HL-60 (cell line): ENCODE measurements around the gene ZNF343.

Experiments used
- GABPA ChIP-seq: IDR thresholded peaks from 2 replicates; pipeline ENCODE4 v1.6.1; 2012; ENCODE audit warnings: low read depth
- POLR2AphosphoS5 ChIP-seq: IDR thresholded peaks from 2 replicates; pipeline ENCODE4 v1.6.1; 2012; ENCODE audit warnings: low read depth
- SPI1 ChIP-seq: IDR thresholded peaks from 2 replicates; pipeline ENCODE4 v1.6.1; 2012; ENCODE audit warnings: low read depth, mild to moderate bottlenecking, borderline replicate concordance
- TF ChIP-seq, protein P1 (sequence below): IDR thresholded peaks from one replicate; pipeline ENCODE4 v1.5.1; 2011; ENCODE audit warnings: low read length, control low read depth, inconsistent platforms; ENCODE audit not compliant: insufficient read depth
- TF ChIP-seq, protein P2 (sequence below): IDR thresholded peaks from 2 replicates; pipeline ENCODE4 v1.6.1; 2012; ENCODE audit warnings: low read depth; ENCODE audit not compliant: insufficient replicate concordance

DNA sequence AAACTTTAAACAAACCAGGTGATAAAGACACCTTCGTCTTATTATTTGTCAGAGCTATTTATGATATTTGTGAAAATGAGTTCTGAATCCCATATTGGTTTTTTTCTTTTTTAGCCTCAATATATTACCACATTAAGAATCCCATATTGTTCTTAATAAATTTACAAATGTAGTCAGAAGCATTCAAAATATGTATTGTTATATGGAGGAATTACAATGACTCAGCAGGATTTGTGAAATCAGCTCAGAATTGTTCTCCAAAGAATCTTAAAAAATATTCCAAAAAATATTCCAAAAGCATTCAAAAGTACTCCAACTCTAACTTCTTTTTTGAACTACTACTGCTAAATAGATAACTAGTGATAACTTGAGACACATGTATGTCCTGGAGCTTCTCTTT is 6.5 kb upstream of the ZNF343 start:
- TF ChIP-seq POLR2AphosphoS5 (no peak), SPI1 (no peak), GABPA (no peak)
- TF ChIP-seq, protein P1, sequence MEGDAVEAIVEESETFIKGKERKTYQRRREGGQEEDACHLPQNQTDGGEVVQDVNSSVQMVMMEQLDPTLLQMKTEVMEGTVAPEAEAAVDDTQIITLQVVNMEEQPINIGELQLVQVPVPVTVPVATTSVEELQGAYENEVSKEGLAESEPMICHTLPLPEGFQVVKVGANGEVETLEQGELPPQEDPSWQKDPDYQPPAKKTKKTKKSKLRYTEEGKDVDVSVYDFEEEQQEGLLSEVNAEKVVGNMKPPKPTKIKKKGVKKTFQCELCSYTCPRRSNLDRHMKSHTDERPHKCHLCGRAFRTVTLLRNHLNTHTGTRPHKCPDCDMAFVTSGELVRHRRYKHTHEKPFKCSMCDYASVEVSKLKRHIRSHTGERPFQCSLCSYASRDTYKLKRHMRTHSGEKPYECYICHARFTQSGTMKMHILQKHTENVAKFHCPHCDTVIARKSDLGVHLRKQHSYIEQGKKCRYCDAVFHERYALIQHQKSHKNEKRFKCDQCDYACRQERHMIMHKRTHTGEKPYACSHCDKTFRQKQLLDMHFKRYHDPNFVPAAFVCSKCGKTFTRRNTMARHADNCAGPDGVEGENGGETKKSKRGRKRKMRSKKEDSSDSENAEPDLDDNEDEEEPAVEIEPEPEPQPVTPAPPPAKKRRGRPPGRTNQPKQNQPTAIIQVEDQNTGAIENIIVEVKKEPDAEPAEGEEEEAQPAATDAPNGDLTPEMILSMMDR, result no peak
- TF ChIP-seq, protein P2, sequence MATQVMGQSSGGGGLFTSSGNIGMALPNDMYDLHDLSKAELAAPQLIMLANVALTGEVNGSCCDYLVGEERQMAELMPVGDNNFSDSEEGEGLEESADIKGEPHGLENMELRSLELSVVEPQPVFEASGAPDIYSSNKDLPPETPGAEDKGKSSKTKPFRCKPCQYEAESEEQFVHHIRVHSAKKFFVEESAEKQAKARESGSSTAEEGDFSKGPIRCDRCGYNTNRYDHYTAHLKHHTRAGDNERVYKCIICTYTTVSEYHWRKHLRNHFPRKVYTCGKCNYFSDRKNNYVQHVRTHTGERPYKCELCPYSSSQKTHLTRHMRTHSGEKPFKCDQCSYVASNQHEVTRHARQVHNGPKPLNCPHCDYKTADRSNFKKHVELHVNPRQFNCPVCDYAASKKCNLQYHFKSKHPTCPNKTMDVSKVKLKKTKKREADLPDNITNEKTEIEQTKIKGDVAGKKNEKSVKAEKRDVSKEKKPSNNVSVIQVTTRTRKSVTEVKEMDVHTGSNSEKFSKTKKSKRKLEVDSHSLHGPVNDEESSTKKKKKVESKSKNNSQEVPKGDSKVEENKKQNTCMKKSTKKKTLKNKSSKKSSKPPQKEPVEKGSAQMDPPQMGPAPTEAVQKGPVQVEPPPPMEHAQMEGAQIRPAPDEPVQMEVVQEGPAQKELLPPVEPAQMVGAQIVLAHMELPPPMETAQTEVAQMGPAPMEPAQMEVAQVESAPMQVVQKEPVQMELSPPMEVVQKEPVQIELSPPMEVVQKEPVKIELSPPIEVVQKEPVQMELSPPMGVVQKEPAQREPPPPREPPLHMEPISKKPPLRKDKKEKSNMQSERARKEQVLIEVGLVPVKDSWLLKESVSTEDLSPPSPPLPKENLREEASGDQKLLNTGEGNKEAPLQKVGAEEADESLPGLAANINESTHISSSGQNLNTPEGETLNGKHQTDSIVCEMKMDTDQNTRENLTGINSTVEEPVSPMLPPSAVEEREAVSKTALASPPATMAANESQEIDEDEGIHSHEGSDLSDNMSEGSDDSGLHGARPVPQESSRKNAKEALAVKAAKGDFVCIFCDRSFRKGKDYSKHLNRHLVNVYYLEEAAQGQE, result no peak
